HepG2 (cell line): ENCODE results near the gene PPP2R5C. TPM values are rescaled to one million over a fixed set of nuclear protein-coding genes. Genes with fewer than 3 reads are reported as not detected.

ENCODE experiments used
- ATAC-seq: fragments of 200-7000 bp; cut with Tn5 transposase; 3 replicates; pipeline ENCODE4 v1.9.1; 2020; ENCODE audit warnings: mild to moderate bottlenecking, moderate library complexity
- BruUV-seq: library from RNA; stranded (reverse); fragments of 400-500 nt; replicated peaks from 2 replicates; lab custom pipeline; 2021; lab: Mats Ljungman, UMichigan
- CTCF ChIA-PET: fragments of 300-600 bp; formaldehyde crosslinking; extraction: SDS; loops from one replicate; lab custom pipeline; 2021; ENCODE audit warnings: low total read pairs, inconsistent platforms, low intra/inter-chr PET ratio; lab: Yijun Ruan, JAX
- POLR2A ChIA-PET: fragments of 350-600 bp; sonication (Branson Sonifier 250); formaldehyde crosslinking; loops from one replicate; lab custom pipeline; 2020; ENCODE audit warnings: antibody characterized with exemption, inconsistent platforms; lab: Yijun Ruan, JAX
- DNase-seq: peaks from one replicate; pipeline ENCODE4 v3.0.0-alpha.2; 2015; ENCODE audit warnings: low spot score
- FAIRE-seq: peaks from 3 replicates; lab custom pipeline; 2011; peaks lifted over from hg19 to GRCh38; lab: Jason Lieb, UNC
- H2AFZ ChIP-seq: one replicate; pipeline ENCODE4 v1.6.1; 2011; ENCODE audit warnings: low read length, inconsistent platforms
- H3K27ac ChIP-seq: fragments of 300-600 bp; 3 replicates; pipeline ENCODE4 v1.8.0; 2011; ENCODE audit warnings: mixed run types, mild to moderate bottlenecking, mixed read lengths, low read length, inconsistent platforms; ENCODE audit not compliant: insufficient read depth; ENCODE audit errors: extremely low read length
- H3K27me3 ChIP-seq, 2 experiments: fragments of 200-600 bp in 1 of 2; 2 replicates in 1 of 2; 3 replicates in 1 of 2; pipeline versions ENCODE4 v1.6.0 to v1.8.0; 2011; ENCODE audit warnings: low read length in 2 of 2, mild to moderate bottlenecking in 2 of 2, moderate library complexity in 2 of 2, inconsistent platforms in 1 of 2; ENCODE audit not compliant: insufficient read depth in 2 of 2, control insufficient read depth in 1 of 2
- H3K36me3 ChIP-seq, 2 experiments: fragments of 200-600 bp in 1 of 2; replicated peaks in 1 of 2; 2 replicates in 1 of 2; 3 replicates in 1 of 2; pipeline versions ENCODE4 v1.5.1 to v1.8.0; 2011; ENCODE audit warnings: low read length in 2 of 2, inconsistent platforms in 1 of 2; ENCODE audit not compliant: insufficient read depth in 2 of 2, control insufficient read depth in 1 of 2
- H3K4me1 ChIP-seq: 2 replicates; pipeline ENCODE4 v1.5.1; 2012; ENCODE audit warnings: low read length, inconsistent platforms; ENCODE audit not compliant: insufficient read depth
- H3K4me2 ChIP-seq: 2 replicates; pipeline ENCODE4 v1.6.0; 2011; ENCODE audit warnings: low read depth, low read length, inconsistent platforms
- H3K4me3 ChIP-seq, 3 experiments: fragments of 200-600 bp in 1 of 3; sonication (generic), shearing (Covaris generic) in 1 of 3; replicated peaks in 1 of 3; 2 replicates each; pipeline ENCODE4 v1.5.1; 2011 to 2016; ENCODE audit warnings: low read length in 3 of 3, inconsistent platforms in 2 of 3, low read depth in 2 of 3, mild to moderate bottlenecking in 2 of 3, control low read depth in 1 of 3, mixed read lengths in 1 of 3; ENCODE audit not compliant: insufficient read depth in 1 of 3
- H3K79me2 ChIP-seq: one replicate; pipeline ENCODE4 v1.6.1; 2011; ENCODE audit warnings: low read length, inconsistent platforms; ENCODE audit not compliant: insufficient read depth
- H3K9ac ChIP-seq: 2 replicates; pipeline ENCODE4 v1.6.0; 2011; ENCODE audit warnings: mild to moderate bottlenecking, low read depth, low read length, inconsistent platforms; ENCODE audit not compliant: insufficient read depth
- H3K9me3 ChIP-seq: 2 replicates; pipeline ENCODE4 v1.5.1; 2012; ENCODE audit warnings: mild to moderate bottlenecking, low read length
- H4K20me1 ChIP-seq: 2 replicates; pipeline ENCODE4 v1.6.0; 2011; ENCODE audit warnings: inconsistent platforms, mild to moderate bottlenecking, low read length, moderate library complexity; ENCODE audit not compliant: insufficient read depth
- FOXM1 ChIP-seq: sonication (generic); formaldehyde crosslinking; IDR thresholded peaks from 2 replicates; pipeline ENCODE4 v1.5.0; 2020; ENCODE audit warnings: missing genetic modification reagents
- KDM1A ChIP-seq: IDR thresholded peaks from 2 replicates; pipeline ENCODE4 v1.6.1; 2016; ENCODE audit warnings: missing compliant biosample characterization
- ZNF280D ChIP-seq: sonication (generic); formaldehyde crosslinking; IDR thresholded peaks from 2 replicates; pipeline ENCODE4 v1.5.1; 2020; ENCODE audit warnings: mild to moderate bottlenecking, missing genetic modification reagents
- ZNF609 ChIP-seq: sonication (generic); formaldehyde crosslinking; IDR thresholded peaks from 2 replicates; pipeline ENCODE4 v1.4.0; 2020; ENCODE audit warnings: mild to moderate bottlenecking, missing genetic modification reagents, borderline replicate concordance
- ZNF614 ChIP-seq: IDR thresholded peaks from 2 replicates; pipeline ENCODE4 v1.6.1; 2018; ENCODE audit warnings: missing biosample characterization, missing genetic modification reagents, inconsistent platforms, borderline replicate concordance
- WGBS: methylation state at CpG from one replicate; pipeline ENCODE4 v1.1.6; 2017; ENCODE audit warnings: low lambda C conversion rate; 5-methylcytosine and 5-hydroxymethylcytosine counted together
- in situ Hi-C: cut with HindIII; loops from 2 replicates; pipeline ENCODE4 v1.10.0; 2017; ENCODE audit warnings: low pct_unique_long_range_greater_than_20kb; ENCODE audit not compliant: extremely low pct_ligation_motif_present
- intact Hi-C: fragments of 100-400 bp; cut with micrococcal nuclease; formaldehyde crosslinking; loops from one replicate; pipeline ENCODE4 v1.10.0; 2022; ENCODE audit not compliant: unreplicated experiment
- polyA plus RNA-seq, 8 experiments: library from polyadenylated mRNA; depleted of rRNA in 3 of 8; stranded (reverse) in 7 of 8; unstranded in 1 of 8; fragments of >200 nt; fragmentation: Illumina TruSeq in 4 of 8; extraction: Trizol in 4 of 8; gene quantifications; 2 replicates each; pipeline versions ENCODE4 v1.2.1 to v1.2.3, GENCODE V29; 2011 to 2016; ENCODE audit warnings: low read depth in 4 of 8, missing spikeins in 1 of 8, mixed read lengths in 1 of 8; ENCODE audit not compliant: insufficient read depth in 1 of 8
- total RNA-seq, 5 experiments: library from RNA; depleted of rRNA; stranded (reverse); fragments of >200 nt; fragmentation: Illumina TruSeq; extraction: Trizol; gene quantifications; 2 replicates each; pipeline ENCODE4 v1.2.3, GENCODE V29; 2016; ENCODE audit warnings: low read depth in 1 of 5

PPP2R5C gene
- total and polyA plus RNA-seq, 2 of the 13 experiments (the other 11 are each of a cell fraction or from before 2014, with no cell fraction given): 74.3 to 78.5 TPM

GRCh38 chr14:101939646-101940170 is 178.2 kb downstream of the PPP2R5C start:
- intact Hi-C loops (no loop called here), in situ Hi-C loops (no loop called here)
- ATAC-seq: no peak
- Histone ChIP-seq H3K9ac (no peak overlapping the region), H3K4me3 (no peak overlapping the region), H3K27ac (no peak overlapping the region), H2AFZ (no peak overlapping the region), H3K4me2 (no peak overlapping the region), H3K36me3 (no peaks in the 10 kb centered on the region), H4K20me1 (no peaks in the 10 kb centered on the region), H3K79me2 (no peaks in the 10 kb centered on the region), H3K9me3 (no peaks in the 10 kb centered on the region), H3K27me3 (no peaks in the 10 kb centered on the region; a peak in 1 of 5 replicates), H3K4me1 (peaks cover 8% of the 10 kb centered on the region; the same call in 1 of the 2 replicates)
- BruUV-seq: no TSS peak
- ChIA-PET CTCF (no interaction called here), POLR2A (no interaction called here)
- TF ChIP-seq KDM1A (no peak), ZNF280D (CRISPR knock-in tag) (no peak), ZNF614 (no peak), FOXM1 (no peak), ZNF609 (CRISPR knock-in tag) (no peak)
- 70% methylated on average over 4 of the region's 5 CpGs for WGBS
- no peak for FAIRE-seq
- DNase-seq: no peak
